Measurements from ENCODE around the gene GOLGA8M. TPM values are rescaled to one million over a fixed set of nuclear protein-coding genes. Genes with fewer than 3 reads are reported as not detected.
"Not testable (repeated sequence)": the region's sequence is repeated elsewhere in the genome, so short reads cannot be mapped to it uniquely, and the experiment has no call there.

GOLGA8M gene
- total RNA-seq, 4 donors from 2014 or later: 4.9 to 6.6 (median 5.5) TPM

DNA sequence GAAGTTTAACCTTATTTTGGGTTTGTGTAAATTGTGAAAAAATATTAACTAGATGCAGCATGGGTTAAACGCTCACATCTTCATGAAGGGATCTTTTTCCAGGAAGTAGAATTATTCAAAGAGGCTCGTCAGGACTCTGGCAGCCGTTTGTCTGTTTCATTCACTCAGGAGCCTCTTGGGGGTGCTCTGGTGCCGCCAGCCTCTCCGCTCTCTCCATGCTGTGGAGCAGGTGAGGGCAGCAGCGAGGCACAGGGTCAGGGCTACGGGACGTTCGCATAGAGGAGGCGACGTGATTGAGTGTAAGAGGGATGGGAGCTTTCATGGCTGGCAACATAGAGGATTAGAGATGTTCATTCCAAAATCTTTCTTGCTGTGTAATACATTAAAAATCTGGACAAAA lies 48.5 kb downstream of the GOLGA8M start:
- not testable (repeated sequence) for H3K4me1 ChIP-seq; H3K27ac ChIP-seq; DNase-seq (ENCODE audit: low spot score in 2 of 2); H3K27me3 ChIP-seq; H3K4me3 ChIP-seq; H3K36me3 ChIP-seq; H3K9me3 ChIP-seq
- WGBS, 2 donors: no CpG with 5 or more reads among the region's 11 CpGs

GRCh38 chr15:28660750-28661149 lies 51.5 kb downstream of the GOLGA8M start:
- not testable (repeated sequence) for H3K27me3 ChIP-seq; H3K4me3 ChIP-seq; H3K9me3 ChIP-seq; DNase-seq (ENCODE audit: low spot score in 2 of 2); H3K36me3 ChIP-seq; H3K4me1 ChIP-seq; H3K27ac ChIP-seq
- no CpG with 5 or more reads among the region's 7 CpGs for WGBS, 2 donors

DNA sequence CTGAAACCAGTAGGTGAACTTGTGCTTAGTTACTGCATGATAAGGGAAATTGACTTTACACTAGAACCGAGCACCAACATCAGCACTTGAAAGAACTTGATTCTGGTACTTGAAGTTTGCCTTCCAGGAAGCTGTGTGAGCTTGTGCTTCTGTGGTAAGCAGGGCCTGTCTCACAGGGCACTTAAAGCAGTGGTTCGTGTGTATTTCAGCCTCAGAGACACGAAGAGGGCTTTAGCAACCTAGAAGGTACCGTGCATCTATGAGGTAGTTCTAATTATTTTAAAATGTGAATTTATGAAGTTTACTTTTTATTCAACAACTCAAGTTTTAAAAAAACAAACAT lies 56.2 kb downstream of the GOLGA8M start:
- not testable (repeated sequence) for H3K27me3 ChIP-seq; H3K4me1 ChIP-seq; DNase-seq (ENCODE audit: low spot score in 2 of 2); H3K9me3 ChIP-seq; H3K4me3 ChIP-seq; H3K27ac ChIP-seq
- WGBS, 2 donors: no CpG with 5 or more reads among the region's 4 CpGs
- peaks cover 0 to 12% (median 0%) of the 10 kb centered on the region in 3 donors for H3K36me3 ChIP-seq

DNA sequence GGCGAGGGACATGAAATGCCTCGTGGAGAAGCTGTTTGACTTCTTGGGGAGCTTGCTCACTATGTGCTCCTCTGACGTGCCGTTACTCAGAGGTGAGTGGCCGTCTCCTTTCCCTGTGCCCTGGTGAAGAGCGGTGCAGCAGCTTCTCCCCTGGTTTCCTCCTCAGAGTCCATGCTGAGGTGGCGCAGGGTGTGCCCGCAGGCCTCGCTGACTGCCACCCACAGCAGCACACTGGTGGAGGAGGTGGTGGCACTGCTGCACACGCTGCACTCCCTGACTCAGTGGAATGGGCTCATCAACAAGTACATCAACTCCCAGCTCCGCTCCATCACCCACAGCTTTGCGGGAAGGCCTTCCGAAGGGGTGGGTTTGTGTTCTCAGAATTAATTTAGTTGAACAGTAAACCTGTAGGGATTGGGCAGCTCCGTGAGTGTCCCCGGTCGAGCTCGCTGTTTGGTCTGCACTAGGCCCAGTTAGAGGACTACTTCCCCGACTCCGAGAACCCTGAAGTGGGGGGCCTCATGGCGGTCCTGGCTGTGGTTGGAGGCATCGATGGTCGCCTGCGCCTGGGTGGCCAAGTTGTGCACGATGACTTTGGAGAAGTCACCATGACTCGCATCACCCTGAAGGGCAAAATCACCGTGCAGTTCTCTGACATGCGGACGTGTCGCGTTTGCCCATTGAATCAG lies 56.7 kb downstream of the GOLGA8M start:
- peaks cover 0 to 12% (median 0%) of the 10 kb centered on the region in 3 donors for H3K36me3 ChIP-seq
- H3K9me3 ChIP-seq; H3K4me1 ChIP-seq; H3K4me3 ChIP-seq; H3K27ac ChIP-seq; DNase-seq (ENCODE audit: low spot score in 2 of 2); H3K27me3 ChIP-seq: not testable (repeated sequence)
- WGBS, 2 donors: 90 to 94% methylated on average over 6 to 10 of the region's 30 CpGs

DNA sequence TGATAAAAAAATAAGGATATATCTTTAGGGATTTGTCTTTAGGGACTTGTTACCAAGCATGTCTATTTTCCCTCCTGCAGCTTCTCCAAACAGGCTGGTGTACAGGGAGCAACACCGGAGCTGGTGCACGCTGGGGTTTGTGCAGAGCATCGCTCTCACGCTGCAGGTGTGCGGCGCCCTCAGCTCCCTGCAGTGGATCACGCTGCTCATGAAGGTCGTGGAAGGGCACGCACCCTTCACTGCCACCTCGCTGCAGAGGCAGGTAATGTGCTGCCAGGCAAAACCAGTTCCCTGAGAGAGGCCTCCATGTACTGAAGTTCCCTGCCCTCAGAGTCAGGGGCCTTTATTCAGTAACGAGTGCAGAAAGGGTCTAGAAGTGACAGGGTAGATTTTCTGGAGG lies 58.0 kb downstream of the GOLGA8M start:
- DNase-seq (ENCODE audit: low spot score in 2 of 2); H3K27ac ChIP-seq; H3K27me3 ChIP-seq; H3K4me3 ChIP-seq; H3K9me3 ChIP-seq; H3K4me1 ChIP-seq: not testable (repeated sequence)
- 70 to 100% methylated on average over 1 to 2 of the region's 11 CpGs for WGBS, 2 donors
- H3K36me3 ChIP-seq: peaks cover 0 to 12% (median 0%) of the 10 kb centered on the region in 3 donors

GRCh38 chr15:28652538-28652937 lies 59.7 kb downstream of the GOLGA8M start:
- H3K27me3 ChIP-seq; H3K9me3 ChIP-seq; DNase-seq (ENCODE audit: low spot score in 2 of 2); H3K27ac ChIP-seq; H3K4me1 ChIP-seq; H3K4me3 ChIP-seq: not testable (repeated sequence)
- WGBS, 2 donors: 92 to 96% methylated on average over 10 of the region's 10 CpGs
- peaks cover 0 to 12% (median 0%) of the 10 kb centered on the region in 3 donors for H3K36me3 ChIP-seq

Small RNAs within 50 kb of the gene (small RNA-seq; reads per million reads assigned to genes)
- not detected for gene RN7SL719P

Other genes with a start within 250 kb of the GOLGA8M start
- gene GOLGA8G, start 179.4 kb downstream of the GOLGA8M start, total RNA-seq: not detected
- not detected for gene GOLGA6L25, start 158.9 kb downstream of the GOLGA8M start, total RNA-seq
- gene GOLGA6L7, start 136.2 kb upstream of the GOLGA8M start, total RNA-seq: not detected
- 1 to 10 TPM; 3.3 to 5.4 (median 4.5) TPM for gene APBA2, start 173.6 kb upstream of the GOLGA8M start, total RNA-seq

Data from tibial nerve (tissue), 4 donors.